Frontal cortex (tissue), 4 donors: ENCODE results near the gene LONP1. TPM values are rescaled to one million over a fixed set of nuclear protein-coding genes. Genes with fewer than 3 reads are reported as not detected.
"Not testable (repeated sequence)": the region's sequence is repeated elsewhere in the genome, so short reads cannot be mapped to it uniquely, and the experiment has no call there.

Source experiments
- DNase-seq, 2 donors: peaks; one replicate each; pipeline ENCODE4 v3.0.0; 2012; ENCODE audit warnings: low spot score in 2 of 2
- FAIRE-seq: peaks from 2 replicates; lab custom pipeline; 2012; peaks lifted over from hg19 to GRCh38; lab: Jason Lieb, UNC
- total RNA-seq: library from RNA; depleted of rRNA; stranded (reverse); fragments of >200 nt; gene quantifications from one replicate; pipeline ENCODE4 v1.2.3, GENCODE V29; 2014
- donor health status: control.
- donor health status: control.
- donor health status: control.

LONP1 gene
- total RNA-seq, 1 donor from 2014 or later: 39.9 TPM

DNA sequence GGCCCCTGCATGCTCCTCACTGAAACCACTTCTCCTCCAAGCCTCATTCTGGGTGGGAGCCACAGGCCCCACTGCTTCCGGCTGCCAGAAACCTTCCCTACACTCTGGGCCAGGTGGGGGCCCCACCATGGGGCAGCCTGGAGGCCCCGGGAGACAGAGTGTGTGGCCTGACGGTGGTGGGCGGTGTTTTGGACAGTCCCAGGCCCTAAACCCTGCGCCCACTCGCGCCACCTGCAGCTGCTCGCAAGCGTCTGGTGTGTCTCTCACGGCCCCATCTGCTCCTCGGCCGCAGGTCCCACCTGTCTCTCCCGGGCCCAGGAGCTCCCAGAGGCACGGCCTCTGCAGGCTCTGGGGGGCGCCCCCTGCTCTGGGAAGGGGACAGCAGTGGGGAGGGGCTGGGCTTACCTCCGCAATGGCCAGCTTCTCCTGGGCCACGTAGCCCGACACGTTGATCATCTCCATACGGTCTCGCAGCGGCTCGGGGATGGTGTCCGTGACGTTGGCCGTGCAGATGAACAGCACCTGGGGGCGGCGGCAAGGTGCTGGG, 24.2 kb downstream of the LONP1 start:
- no peak for FAIRE-seq
- no peak for DNase-seq

DNA sequence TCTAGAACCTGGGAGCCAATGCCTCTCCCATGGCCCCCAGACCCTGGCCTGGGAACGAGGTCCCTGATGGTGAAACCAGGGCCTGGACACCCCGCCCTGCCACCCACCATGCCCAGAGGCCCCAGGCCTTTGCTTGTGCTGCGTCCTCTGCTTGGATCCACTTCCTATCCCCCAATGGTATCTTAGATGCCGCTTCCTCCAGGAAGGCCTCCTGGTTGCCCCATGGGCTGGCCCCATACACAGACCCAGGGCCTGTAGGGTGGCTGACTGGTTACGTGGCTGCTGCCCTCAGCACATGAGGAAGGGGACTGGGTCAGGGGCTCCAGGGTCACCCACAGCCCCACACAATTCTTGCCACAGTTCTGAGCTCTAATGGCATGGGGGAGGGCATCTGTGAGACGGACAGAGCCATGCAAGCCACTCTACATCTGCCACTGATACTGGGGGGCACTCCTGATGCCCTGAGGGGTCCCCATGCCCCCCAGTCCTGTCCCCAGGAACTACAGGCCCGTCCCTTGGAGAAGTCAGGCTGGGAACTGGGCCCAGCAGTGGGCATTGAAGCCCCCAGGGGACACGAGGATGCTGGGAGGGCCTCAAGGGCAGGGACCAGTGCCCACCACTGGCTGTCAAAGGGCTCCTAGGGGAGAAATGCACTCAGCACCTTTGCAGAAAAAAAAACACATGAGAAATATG, 24.8 kb downstream of the LONP1 start:
- FAIRE-seq (no peak), DNase-seq (no peak)

DNA sequence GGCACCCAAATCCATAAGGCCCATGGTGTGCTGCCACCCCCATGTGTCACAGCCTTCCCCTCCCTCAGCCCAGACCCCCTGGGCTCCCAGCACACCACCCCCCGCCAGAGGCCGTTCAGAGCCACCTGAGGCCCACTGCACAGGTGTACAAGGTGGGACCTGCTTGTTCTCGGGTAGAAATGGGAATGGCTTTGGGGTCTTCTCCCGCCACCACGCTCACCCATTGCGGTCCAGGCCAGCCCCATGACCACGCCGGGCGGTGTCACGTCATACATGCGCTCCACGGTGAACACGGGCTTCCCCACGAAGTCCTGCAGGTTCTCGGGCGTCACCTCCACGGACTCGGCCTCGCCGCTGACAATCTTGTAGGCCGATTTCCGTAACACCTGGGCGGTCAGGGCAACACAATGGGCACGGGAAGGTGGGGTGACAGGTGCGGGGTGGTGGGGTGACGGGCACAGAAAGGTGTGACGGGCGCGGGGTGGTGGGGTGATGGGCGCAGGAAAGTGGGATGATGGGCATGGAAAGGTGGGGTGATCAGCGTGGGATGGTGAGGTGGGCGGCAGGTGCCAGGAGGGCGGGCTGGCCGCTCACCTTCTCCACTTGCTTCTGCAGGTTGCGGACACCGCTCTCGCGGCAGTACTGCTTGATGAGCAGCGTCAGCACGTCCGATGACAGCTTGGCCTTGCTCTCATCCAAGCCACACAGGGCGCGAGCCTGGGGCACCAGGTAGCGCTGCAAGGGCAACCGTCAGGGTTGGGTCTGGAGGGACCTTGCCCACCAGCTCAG, 25.6 kb downstream of the LONP1 start:
- no peak for FAIRE-seq
- DNase-seq: no peak

- FAIRE-seq: no peak
Measured at GRCh38 chr19:5693195-5694166, 26.5 kb downstream of the LONP1 start.

GRCh38 chr19:5692723-5693194, 27.2 kb downstream of the LONP1 start:
- DNase-seq: no peak
- FAIRE-seq: no peak

More at GRCh38 chr19:5693195-5694166, 26.5 kb downstream of the LONP1 start:
- DNase-seq: no peak

- no peak for DNase-seq
- no peak for FAIRE-seq
Measured at GRCh38 chr19:5691822-5692722, 27.9 kb downstream of the LONP1 start.

DNA sequence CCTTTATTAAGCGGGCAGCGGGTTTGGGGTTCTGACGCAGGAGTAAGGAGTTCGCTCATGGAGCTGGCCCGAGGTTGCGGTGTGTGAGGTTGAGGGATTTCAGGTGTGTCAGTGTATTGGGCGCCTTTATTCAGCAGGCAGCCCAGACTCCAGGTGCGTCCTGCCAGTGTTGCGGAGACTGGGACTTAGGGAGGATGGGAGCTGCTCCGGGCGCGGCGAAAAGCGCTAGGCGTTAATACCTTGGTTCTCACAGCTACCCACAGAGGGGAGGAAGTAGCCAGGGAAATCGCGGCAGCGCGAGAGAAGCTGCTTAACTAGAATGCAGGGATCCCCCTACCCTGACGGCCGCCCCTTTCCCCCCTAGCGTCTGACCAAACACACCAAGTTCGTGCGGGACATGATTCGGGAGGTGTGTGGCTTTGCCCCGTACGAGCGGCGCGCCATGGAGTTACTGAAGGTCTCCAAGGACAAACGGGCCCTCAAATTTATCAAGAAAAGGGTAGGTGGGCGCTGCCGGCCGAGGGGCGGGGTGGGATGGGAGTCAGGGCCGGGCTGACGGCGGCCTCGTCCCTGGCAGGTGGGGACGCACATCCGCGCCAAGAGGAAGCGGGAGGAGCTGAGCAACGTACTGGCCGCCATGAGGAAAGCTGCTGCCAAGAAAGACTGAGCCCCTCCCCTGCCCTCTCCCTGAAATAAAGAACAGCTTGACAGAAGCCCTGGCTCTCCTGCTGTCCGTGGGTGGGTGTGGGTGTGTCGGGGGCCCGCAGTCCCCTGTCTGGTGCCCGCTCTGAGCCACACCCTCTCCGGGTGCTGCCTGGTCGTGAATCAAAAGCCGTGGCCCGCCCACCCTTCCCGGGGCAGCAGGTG, 28.8 kb downstream of the LONP1 start:
- FAIRE-seq (no peak), DNase-seq (peak in 1 of 2 donors; percentile 72)

- peak; percentile 97 to 98 for DNase-seq
- no peak for FAIRE-seq
Measured at GRCh38 chr19:5690125-5690954, 29.6 kb downstream of the LONP1 start, which contains the start of gene RPL36. Gene RPL36, plus strand, starts transcription at chr19:5690295. Its CDS starts 213 bp downstream, at chr19:5690508.

DNA sequence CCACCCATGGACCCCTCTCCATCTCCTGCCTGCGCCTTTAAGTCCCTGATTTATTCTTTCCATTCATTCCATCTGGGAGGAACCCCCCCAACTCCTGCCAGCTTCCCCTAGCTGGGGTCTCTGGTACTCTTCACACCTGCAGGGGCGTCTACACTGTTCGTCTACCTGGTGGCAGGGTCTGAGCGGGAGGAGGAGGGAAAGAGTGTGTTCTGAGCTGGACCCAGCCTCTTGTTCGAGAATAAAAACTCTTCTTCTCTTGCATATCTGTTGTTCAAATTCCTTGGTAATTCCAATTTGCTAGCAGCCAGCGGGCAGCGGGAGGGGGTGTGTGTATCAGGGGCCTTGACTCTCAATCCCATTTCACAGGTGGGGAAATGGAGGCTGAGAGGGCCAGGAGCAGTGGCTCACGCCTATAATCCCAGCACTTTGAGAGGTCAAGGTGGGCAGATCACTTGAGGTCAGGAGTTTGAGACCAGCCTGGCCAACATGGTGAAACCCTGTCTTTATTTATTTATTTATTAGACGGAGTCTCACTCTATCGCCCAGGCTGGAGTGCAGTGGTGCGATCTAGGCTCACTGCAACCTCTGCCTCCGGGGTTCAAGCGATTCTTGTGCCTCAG, 31.6 kb downstream of the LONP1 start:
- DNase-seq, FAIRE-seq: not testable (repeated sequence)

DNA sequence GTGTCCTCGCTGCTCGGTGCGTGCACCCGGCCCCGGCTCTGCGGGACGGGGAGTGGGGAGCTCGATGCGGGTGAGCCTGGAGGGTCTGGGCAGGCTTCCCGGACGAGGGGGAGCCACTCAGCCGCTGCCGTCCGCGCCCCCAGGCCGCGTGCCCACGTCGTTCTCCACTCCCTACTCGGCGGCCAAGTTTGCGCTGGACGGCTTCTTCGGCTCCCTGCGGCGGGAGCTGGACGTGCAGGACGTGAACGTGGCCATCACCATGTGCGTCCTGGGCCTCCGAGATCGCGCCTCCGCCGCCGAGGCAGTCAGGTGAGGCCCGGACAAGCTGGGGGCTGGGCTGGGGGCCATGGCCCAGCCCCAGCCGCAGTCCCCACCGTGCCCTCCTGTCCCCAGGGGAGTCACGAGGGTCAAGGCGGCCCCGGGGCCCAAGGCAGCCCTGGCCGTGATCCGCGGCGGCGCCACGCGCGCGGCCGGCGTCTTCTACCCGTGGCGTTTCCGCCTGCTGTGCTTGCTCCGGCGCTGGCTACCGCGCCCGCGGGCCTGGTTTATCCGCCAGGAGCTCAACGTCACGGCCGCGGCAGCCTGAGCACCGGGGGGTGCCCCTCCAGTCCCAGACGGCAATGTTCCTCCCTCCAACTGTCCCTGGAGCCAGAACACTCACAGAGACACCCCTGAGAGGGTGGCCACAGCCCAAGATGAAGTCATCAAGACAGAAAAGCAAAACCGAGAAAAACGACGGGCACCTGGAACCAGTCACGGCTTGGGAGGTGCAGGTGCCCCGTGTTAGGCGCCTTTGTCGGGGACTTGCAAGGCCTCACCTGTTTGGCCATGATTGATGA, 32.4 kb downstream of the LONP1 start:
- FAIRE-seq: no peak
- DNase-seq: no peak

DNA sequence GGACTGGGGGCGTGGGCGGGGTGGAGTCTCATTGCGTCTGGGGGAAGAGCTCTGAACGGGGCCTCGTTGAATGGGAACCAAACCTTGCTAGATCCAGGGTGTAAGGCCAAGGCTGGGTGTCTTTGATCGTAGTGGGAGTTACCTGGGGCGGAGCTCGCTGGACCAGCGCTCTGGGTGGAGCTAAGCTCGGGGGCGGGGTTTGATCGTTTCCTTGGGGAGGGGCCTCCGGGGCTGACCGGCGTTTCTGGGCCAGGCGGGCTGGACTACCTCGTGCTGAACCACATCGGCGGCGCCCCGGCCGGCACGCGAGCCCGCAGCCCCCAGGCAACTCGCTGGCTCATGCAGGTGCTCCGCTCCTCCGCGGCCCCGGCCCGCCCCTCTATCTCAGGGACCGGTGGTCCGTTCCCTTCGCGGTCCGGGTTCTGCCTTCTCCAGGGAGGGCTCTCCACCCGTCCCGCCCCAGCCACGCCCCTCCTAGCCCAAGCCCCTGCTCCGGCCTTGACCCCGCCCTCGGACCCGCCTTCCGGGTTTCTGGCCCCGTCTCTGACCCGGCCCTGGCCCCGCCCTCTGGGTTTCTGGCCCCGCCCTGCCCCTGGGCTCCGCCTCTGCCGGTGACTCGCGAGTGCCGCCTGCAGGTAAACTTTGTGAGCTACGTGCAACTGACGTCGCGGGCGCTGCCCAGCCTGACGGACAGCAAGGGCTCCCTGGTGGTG, 33.1 kb downstream of the LONP1 start:
- FAIRE-seq: no peak
- peak; percentile 88 to 95 for DNase-seq

- DNase-seq (no peak), FAIRE-seq (no peak)
Measured at GRCh38 chr19:5686326-5686646, 33.7 kb downstream of the LONP1 start.

DNA sequence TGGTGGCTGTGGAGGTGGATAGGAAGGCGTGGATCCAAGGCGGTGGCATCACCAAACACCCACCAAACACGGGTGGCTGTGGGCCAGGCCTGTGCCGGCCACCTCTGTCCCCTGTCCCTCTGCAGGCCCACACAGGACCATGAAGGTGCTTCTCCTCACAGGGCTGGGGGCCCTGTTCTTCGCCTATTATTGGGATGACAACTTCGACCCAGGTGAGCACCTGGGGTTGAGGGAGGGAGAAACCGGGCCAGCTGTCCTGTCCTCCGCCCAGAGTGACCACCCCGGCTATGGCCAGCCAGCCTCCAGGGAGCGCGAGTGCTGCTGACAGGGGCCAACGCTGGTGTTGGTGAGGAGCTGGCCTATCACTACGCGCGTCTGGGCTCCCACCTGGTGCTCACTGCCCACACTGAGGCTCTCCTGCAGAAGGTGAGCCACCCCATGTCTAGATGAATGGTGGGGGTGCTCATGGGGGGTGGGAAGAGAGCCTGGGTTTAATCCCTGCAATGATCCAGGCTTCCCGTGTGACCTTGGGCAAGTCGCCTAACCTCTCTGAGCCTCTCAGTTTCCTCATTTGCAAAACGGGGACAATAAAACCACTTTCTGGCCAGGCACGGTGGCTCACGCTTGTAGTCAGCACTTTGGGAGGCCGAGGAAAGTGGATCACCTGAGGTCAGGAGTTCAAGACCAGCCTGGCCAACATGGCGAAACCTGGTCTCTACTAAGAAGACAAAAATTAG, 35.1 kb downstream of the LONP1 start:
- FAIRE-seq (no peak), DNase-seq (no peak)

- DNase-seq (no peak), FAIRE-seq (no peak)
Measured at GRCh38 chr19:5683177-5683886, 36.6 kb downstream of the LONP1 start.
